Stimulated activated CD8-positive, alpha-beta memory T cell treated with anti-CD3 and anti-CD28 coated beads, Interleukin-2, amount 100 ng/mL, for 1 hour (primary cell): ENCODE measurements around the gene DAZ3.
"Not testable (repeated sequence)": the region's sequence is repeated elsewhere in the genome, so short reads cannot be mapped to it uniquely, and the experiment has no call there.

Experiments
- DNase-seq, 2 donors: peaks; one replicate each; pipeline ENCODE4 v3.0.0-alpha.2; 2020; ENCODE audit warnings: low read depth in 2 of 2

DAZ3 gene

GRCh38 chrY:24813293-24813692 lies at the start of gene DAZ3:
TSS of gene DAZ3 (minus strand) at chrY:24813393. CDS start at chrY:24813185, 208 bp downstream.
- not testable (repeated sequence) for DNase-seq

- DNase-seq = not testable (repeated sequence)
These were observed 20.4 kb upstream of the DAZ3 start, which contains the start of gene DAZ4 for GRCh38 chrY:24833619-24834018. TSS of gene DAZ4 (plus strand) at chrY:24833919. CDS start at chrY:24834127, 208 bp downstream.

- DNase-seq = not testable (repeated sequence)
These were observed 11.9 kb upstream of the DAZ3 start for GRCh38 chrY:24825069-24825468.

- not testable (repeated sequence) for DNase-seq
These were observed 11.1 kb upstream of the DAZ3 start for GRCh38 chrY:24824184-24824879.

- not testable (repeated sequence) for DNase-seq
These were observed 8.6 kb upstream of the DAZ3 start for GRCh38 chrY:24821836-24822235.
